Mucosa of gallbladder (tissue), 1 donor: ENCODE measurements around the gene C6orf89. TPM values are rescaled to one million over a fixed set of nuclear protein-coding genes. Genes with fewer than 3 reads are reported as not detected.
"Not testable (repeated sequence)": the region's sequence is repeated elsewhere in the genome, so short reads cannot be mapped to it uniquely, and the experiment has no call there.

ENCODE experiments used
- DNase-seq: peaks from one replicate; pipeline ENCODE4 v3.0.0-alpha.2; 2020; ENCODE audit warnings: low spot score
- total RNA-seq: library from RNA; stranded (reverse); gene quantifications from one replicate; pipeline ENCODE4 v1.2.1, GENCODE V29; 2021
- donor health status: DM: no; HTN: no; CAD: no.

Gene C6orf89
- total RNA-seq, 1 donor from 2014 or later: 69.9 TPM

GRCh38 chr6:36924131-36924530 lies 38.4 kb downstream of the C6orf89 start:
- no peak for DNase-seq

DNA sequence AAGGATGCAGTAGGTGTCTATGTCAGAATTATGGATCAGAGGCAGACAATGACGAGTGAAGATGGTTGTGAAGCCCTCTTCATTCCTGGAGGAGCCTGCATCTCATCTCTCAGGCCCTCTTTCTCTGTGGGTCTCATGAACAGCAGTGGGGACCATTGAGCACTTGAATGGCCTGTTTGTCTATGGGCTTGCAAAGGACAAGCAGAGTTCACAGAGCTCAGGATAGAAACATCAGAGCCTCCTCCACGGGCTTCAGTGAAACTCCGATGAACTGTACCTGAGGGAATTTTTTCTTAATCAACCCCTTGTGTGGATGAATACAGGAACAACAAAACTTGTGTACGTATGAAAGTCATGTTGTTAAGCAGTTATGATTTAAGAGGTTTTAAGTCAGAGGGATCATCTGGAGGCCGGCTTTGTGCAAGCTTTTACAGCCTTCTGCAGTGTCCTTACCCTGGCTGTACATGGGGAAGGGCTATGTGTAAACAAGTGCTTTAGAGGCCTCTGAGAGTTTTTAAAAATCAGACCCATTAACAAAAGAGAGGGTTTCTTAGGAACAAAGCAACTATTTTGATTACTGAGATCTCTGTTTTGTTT lies 39.1 kb downstream of the C6orf89 start:
- no peak for DNase-seq

DNA sequence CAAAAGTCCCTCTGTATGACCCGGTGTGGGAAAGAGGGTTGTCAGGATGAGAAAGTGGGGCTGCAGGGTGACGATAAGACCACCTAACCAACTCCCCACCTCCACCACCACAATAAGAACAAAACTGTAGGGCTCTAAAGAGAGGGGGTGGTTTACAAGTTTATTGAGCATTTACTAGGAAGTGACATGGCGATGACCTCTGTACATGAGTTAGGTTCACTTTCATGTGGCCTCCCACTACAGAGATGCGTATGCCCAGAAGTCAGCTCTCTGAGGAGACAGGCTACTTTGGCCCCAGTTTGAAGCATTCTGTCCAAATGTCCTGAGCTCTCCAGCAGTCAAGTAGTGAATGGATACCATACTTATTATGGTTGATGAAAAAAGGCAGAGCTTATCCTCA lies 40.1 kb downstream of the C6orf89 start:
- DNase-seq: no peak

- DNase-seq: no peak
These were observed 41.2 kb downstream of the C6orf89 start for GRCh38 chr6:36926708-36927513.

- no peak for DNase-seq
These were observed 42.2 kb downstream of the C6orf89 start for GRCh38 chr6:36927691-36928546.

GRCh38 chr6:36928547-36928918 lies 42.8 kb downstream of the C6orf89 start:
- no peak for DNase-seq

GRCh38 chr6:36929152-36929551 lies 43.4 kb downstream of the C6orf89 start:
- DNase-seq: no peak

DNA sequence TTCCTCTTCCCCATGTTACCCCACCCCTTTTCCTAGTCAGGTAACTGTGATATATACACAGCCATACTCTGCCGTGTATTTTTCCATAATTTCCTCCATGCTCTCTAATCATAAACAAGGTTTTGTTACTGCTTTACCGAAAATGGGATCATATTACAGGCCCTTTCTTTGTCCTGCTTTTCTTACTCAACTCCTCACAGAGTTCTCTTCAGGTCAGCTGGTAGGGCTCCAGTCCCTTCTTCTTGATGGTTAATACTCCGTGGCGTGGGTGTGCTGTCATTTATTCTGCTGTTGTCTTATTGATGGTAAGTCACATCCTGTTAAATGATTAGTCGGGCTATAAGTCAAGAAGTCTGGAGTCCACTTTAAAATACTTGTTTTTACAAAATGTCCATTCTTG lies 43.9 kb downstream of the C6orf89 start:
- DNase-seq: no peak

- no peak for DNase-seq
These were observed 44.7 kb downstream of the C6orf89 start for GRCh38 chr6:36930483-36930882.

DNA sequence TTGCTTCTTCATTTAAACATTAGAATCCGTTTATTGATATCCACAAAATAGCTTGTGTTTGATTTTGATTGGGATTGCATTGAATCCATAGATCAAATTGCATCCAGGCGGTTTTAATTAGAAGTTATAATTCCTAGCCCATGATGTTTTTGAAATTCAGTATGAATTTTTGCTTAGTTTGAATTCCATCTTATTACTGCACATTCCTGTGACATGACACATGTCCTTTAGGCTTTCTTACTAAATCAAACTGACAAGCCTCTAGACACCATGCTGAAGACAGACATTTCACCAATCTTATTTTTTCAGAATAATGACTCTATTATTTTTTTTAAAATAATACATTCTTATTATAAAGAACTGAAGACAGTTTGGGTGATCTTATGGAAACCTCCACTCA lies 47.4 kb downstream of the C6orf89 start:
- DNase-seq: no peak

DNA sequence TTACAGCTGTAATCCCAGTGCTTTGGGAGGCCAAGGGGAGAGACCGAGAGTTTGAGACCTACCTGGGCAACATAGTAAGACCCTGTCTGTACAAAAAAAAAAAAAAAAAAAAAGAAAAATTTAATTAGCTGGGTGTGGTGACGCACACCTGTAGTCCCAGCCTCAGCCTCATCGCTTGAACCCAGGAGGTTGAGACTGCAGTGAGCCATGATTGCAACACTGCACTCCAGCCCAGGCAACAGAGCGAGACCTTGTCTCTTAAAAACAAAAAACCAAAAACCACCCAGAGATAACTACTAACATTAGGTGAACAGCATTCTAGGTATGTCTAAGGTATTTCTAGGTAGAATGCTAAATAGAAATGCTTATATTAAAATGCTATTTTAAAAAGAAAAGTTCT lies 47.8 kb downstream of the C6orf89 start:
- DNase-seq: no peak

- DNase-seq: no peak
These were observed 49.1 kb downstream of the C6orf89 start for GRCh38 chr6:36934901-36935300.

GRCh38 chr6:36936824-36937223 lies 51.1 kb downstream of the C6orf89 start:
- no peak for DNase-seq

- DNase-seq: no peak
These were observed 52.1 kb downstream of the C6orf89 start for GRCh38 chr6:36937896-36938295.

- DNase-seq: no peak
These were observed 52.8 kb downstream of the C6orf89 start for GRCh38 chr6:36938536-36938935.

DNA sequence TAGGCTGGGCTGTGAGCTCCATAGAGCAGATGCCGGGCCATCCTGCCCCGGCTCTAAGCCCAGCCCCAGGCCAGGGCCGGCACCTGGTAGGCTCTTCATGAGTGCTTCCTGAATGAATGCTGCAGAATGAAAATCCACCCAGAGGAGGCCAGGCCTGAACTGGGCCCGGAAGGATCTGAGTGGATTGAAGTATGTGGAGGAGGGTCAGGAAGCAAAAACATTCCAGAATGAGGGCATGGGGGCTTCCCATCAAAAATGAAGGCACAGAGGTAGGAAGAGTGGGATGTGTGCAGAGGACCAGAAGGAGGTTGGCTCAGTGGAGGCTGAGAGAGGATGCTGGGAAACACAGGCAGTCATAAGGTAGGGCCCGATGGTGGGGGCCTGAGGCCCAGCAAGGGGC lies 53.3 kb downstream of the C6orf89 start:
- not testable (repeated sequence) for DNase-seq

GRCh38 chr6:36940027-36940426 lies 54.3 kb downstream of the C6orf89 start:
- DNase-seq: no peak

- not testable (repeated sequence) for DNase-seq
These were observed 55.8 kb downstream of the C6orf89 start for GRCh38 chr6:36941561-36941960.

- not testable (repeated sequence) for DNase-seq
These were observed 56.6 kb downstream of the C6orf89 start for GRCh38 chr6:36942329-36942728.

DNA sequence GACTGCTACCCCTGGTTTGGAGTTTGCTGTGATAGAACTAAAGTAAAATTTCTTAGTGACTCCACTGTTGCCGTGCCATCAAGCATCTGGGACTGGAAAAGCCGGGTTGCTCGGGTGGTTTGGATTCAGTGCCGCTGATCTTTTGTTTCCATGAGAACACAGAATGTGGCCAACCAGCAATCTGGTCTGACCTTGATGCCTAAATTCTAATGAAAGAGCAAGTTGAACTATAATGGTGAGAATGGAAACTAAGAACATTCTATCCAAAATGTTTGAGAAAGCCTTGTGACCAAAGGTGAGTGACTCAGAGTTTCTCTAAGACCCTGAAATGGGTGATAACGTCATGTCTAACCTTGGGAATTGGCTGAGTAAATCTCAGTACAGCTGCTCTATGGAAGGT lies 58.9 kb downstream of the C6orf89 start:
- no peak for DNase-seq

- no peak for DNase-seq
These were observed 59.5 kb downstream of the C6orf89 start for GRCh38 chr6:36945301-36945700.

GRCh38 chr6:36946526-36946925 lies 60.8 kb downstream of the C6orf89 start:
- no peak for DNase-seq
